Breast epithelium (tissue), 4 donors: ENCODE measurements around the gene ATP9B. TPM values are rescaled to one million over a fixed set of nuclear protein-coding genes. Genes with fewer than 3 reads are reported as not detected.

Experiments
- DNase-seq, 2 donors: peaks; one replicate each; pipeline ENCODE4 v3.0.0-alpha.2; 2019; ENCODE audit warnings: low spot score in 2 of 2
- H3K27ac ChIP-seq, 2 donors: fragments of 200-600 bp; sonication (generic) in 1 of 2; one replicate each; pipeline ENCODE4 v1.5.1; 2016 to 2019; ENCODE audit warnings: mild to moderate bottlenecking in 1 of 2
- H3K27me3 ChIP-seq, 2 donors: fragments of 200-600 bp; sonication (generic) in 1 of 2; one replicate each; pipeline versions ENCODE4 v1.5.1 to v1.6.0; 2017 to 2019; ENCODE audit warnings: control low read depth in 1 of 2, mild to moderate bottlenecking in 1 of 2
- H3K36me3 ChIP-seq: fragments of 200-600 bp; one replicate; pipeline ENCODE4 v1.5.1; 2019
- H3K4me1 ChIP-seq, 2 donors: fragments of 200-600 bp; sonication (generic); one replicate each; pipeline ENCODE4 v1.5.1; 2016 to 2019; ENCODE audit warnings: control low read depth in 1 of 2
- H3K4me3 ChIP-seq, 3 donors: fragments of 200-600 bp; sonication (generic); 1 replicate in 2 of 3; 2 replicates in 1 of 3; pipeline ENCODE4 v1.5.1; 2016 to 2019; ENCODE audit warnings: mild to moderate bottlenecking in 3 of 3, moderate library complexity in 2 of 3
- H3K9me3 ChIP-seq, 2 donors: fragments of 200-600 bp; sonication (generic) in 1 of 2; one replicate each; pipeline ENCODE4 v1.5.1; 2016 to 2019; ENCODE audit warnings: control low read depth in 1 of 2
- CTCF ChIP-seq, 3 donors: fragments of 450-650 bp; IDR thresholded peaks; one replicate each; pipeline ENCODE4 v1.5.1; 2016 to 2017; ENCODE audit warnings: antibody characterized with exemption in 3 of 3, mild to moderate bottlenecking in 3 of 3, moderate library complexity in 3 of 3
- POLR2A ChIP-seq: fragments of 450-650 bp; IDR thresholded peaks from one replicate; pipeline ENCODE4 v1.6.1; 2016; ENCODE audit warnings: antibody characterized with exemption, mild to moderate bottlenecking, moderate library complexity
- POLR2AphosphoS5 ChIP-seq, 3 donors: sonication (generic); formaldehyde crosslinking; IDR thresholded peaks; one replicate each; pipeline ENCODE4 v1.6.1; 2017; ENCODE audit warnings: antibody characterized with exemption in 3 of 3
- intact Hi-C: fragments of 100-400 bp; cut with DNase I; formaldehyde crosslinking; loops from one replicate; pipeline ENCODE4 v1.15.1; 2023; ENCODE audit warnings: low total_unique reads
- total RNA-seq, 3 donors: library from RNA; depleted of rRNA; stranded (reverse); fragments of >200 nt; gene quantifications; one replicate each; pipeline ENCODE4 v1.1.0, GENCODE V29; 2016

Gene ATP9B
- total RNA-seq, 3 donors from 2014 or later = 42.1 to 55.9 (median 54.4) TPM

GRCh38 chr18:79379931-79380815, 311.0 kb downstream of the ATP9B start:
- H3K4me1 ChIP-seq = peaks cover 0 to 4% of the 10 kb centered on the region in 2 donors
- peaks cover 0 to 9% of the 10 kb centered on the region in 2 donors for H3K27me3 ChIP-seq
- H3K4me3 ChIP-seq = no peak overlapping the region
- intact Hi-C loops = loop anchor here (5.0 to 10.0 kb wide), 2 partner anchors 147 to 265 kb away; no protein-coding TSS in a partner anchor
- H3K36me3 ChIP-seq = no peaks in the 10 kb centered on the region
- no peak overlapping the region for H3K27ac ChIP-seq
- DNase-seq = no peak
- no peak for TF ChIP-seq CTCF (IDR thresholded peaks at IDR 0.05)
- no peak for TF ChIP-seq POLR2A
- no peak for TF ChIP-seq POLR2AphosphoS5 (IDR thresholded peaks at IDR 0.05)
- H3K9me3 ChIP-seq = no peaks in the 10 kb centered on the region

DNA sequence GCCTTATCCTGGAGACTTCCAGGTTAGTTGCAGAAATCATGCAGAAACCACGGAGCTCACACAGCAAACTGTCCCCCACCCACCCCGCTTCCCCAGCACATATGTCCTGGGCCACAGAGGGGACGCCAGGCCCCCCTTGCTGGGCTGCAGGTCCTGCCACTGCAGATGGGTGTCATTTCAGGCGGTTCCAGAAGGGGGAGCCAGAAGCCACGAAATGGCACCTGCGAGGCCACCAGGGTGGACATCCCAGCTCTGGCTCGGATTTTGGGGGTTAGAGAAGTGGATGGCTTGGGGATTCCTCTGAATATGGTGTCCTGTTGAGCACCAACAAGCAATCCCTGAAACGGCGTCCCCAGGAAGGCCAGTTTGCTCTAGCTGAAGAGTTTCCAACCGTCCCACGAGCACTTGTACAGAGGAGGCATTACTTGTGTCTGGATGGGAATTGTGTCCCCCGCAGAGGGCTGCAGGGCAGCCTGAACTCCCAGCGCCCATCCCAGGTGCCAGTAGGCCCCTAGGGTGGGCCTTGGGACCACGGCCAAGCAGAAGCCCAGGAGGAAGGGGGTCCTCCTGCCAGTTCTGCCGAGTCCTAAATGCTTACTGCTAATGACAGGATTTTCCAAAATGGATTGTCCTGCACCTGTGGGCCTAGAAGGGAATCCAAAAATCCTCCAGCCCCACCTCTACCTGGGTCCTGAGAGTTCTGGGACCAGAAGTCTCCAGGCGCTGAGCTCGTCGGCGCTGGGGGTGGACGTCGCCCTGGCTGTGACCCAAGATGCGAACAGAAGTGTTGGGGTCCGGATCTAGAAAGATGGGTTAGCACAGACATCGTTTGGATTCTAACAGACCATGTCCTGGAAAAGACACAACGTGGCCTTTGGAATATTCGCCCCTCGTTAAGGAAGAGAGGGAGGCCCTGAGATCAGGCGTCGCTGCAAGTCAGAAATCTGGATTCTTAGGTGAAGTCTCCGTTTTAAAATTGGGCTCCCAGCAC, 311.9 kb downstream of the ATP9B start:
- H3K9me3 ChIP-seq = no peaks in the 10 kb centered on the region
- no peaks in the 10 kb centered on the region for H3K36me3 ChIP-seq
- no peak overlapping the region for H3K27ac ChIP-seq
- TF ChIP-seq POLR2AphosphoS5 (IDR thresholded peaks at IDR 0.05) = no peak
- peak; percentile 76 to 84 (median 81) for TF ChIP-seq CTCF (IDR thresholded peaks at IDR 0.05)
- peaks cover 0 to 14% of the 10 kb centered on the region in 2 donors for H3K27me3 ChIP-seq
- H3K4me1 ChIP-seq = peaks cover 0 to 4% of the 10 kb centered on the region in 2 donors
- no peak overlapping the region for H3K4me3 ChIP-seq
- intact Hi-C loops = loop anchor here (10.0 kb wide), 1 partner anchor 264 kb away; no protein-coding TSS in a partner anchor
- DNase-seq = peak in 1 of 2 donors; percentile 75

GRCh38 chr18:79381811-79382311, 312.7 kb downstream of the ATP9B start:
- H3K4me1 ChIP-seq = peaks cover 0 to 4% of the 10 kb centered on the region in 2 donors
- no peaks in the 10 kb centered on the region for H3K36me3 ChIP-seq
- H3K27me3 ChIP-seq = peaks cover 0 to 22% of the 10 kb centered on the region in 2 donors
- no peak overlapping the region for H3K4me3 ChIP-seq
- no peak overlapping the region for H3K27ac ChIP-seq
- TF ChIP-seq CTCF (IDR thresholded peaks at IDR 0.05) (no peak), POLR2A (no peak), POLR2AphosphoS5 (IDR thresholded peaks at IDR 0.05) (no peak)
- no peaks in the 10 kb centered on the region for H3K9me3 ChIP-seq
- DNase-seq = no peak
- intact Hi-C loops = loop anchor here (10.0 kb wide), 1 partner anchor 263 kb away; no protein-coding TSS in a partner anchor

DNA sequence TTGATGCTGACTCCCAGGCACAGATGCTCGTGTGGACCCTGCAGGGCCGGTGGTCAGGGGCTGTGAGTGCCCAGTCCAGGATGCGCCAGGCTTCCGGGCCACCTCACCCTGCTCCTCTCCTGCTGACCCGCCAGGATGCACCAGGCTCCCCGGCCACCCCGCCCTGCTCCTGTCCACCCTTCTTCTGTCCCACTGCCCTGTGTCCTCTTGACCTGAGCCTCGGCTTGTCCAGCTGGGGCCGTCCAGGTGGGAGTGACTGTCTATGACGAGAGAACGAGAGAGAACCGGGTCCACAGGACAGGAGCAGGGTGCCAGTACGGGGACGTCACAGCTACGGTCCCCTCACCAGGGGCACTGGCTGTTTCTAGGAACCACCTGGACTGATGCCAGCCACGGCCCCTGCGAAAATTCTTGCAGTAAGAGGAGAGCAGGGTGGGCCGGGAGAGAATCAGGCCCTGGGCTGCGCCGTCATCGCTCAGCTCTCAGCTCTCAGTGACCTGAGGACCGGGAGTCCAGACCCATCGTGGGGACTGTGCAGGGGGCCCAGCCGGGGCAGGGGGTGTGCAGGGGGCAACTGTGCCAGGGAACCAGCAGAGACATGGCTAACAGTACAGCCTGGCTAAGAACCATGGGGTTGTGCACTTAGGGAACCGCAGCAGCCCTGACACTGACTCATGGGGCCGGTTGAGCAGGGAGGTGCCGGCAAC, 313.6 kb downstream of the ATP9B start:
- no peak for TF ChIP-seq POLR2A
- TF ChIP-seq POLR2AphosphoS5 (IDR thresholded peaks at IDR 0.05) = no peak
- TF ChIP-seq CTCF (IDR thresholded peaks at IDR 0.05) = no peak
- no peak overlapping the region for H3K27ac ChIP-seq
- no peak for DNase-seq

More for the DNA sequence above, 313.6 kb downstream of the ATP9B start:
- peaks cover 0 to 32% of the 10 kb centered on the region in 2 donors for H3K27me3 ChIP-seq
- H3K9me3 ChIP-seq = no peaks in the 10 kb centered on the region
- H3K4me3 ChIP-seq = no peak overlapping the region
- peaks cover 0 to 4% of the 10 kb centered on the region in 2 donors for H3K4me1 ChIP-seq
- intact Hi-C loops = loop anchor here (10.0 kb wide), 1 partner anchor 262 kb away; no protein-coding TSS in a partner anchor
- no peaks in the 10 kb centered on the region for H3K36me3 ChIP-seq
